Liver (tissue), 3 donors: ENCODE measurements around the gene CHIC2.

Experiments used
- FOXA1 ChIP-seq: IDR thresholded peaks from 2 replicates; pipeline ENCODE4 v1.6.1; 2016; ENCODE audit warnings: antibody characterized with exemption
- JUND ChIP-seq, 2 donors: IDR thresholded peaks; 2 replicates each; pipeline ENCODE4 v1.6.1; 2016; ENCODE audit warnings: antibody characterized with exemption in 2 of 2
- RXRA ChIP-seq, 2 donors: IDR thresholded peaks; 2 replicates each; pipeline ENCODE4 v1.6.1; 2017 to 2018; ENCODE audit warnings: antibody characterized with exemption in 2 of 2, mild to moderate bottlenecking in 1 of 2
- SP1 ChIP-seq: IDR thresholded peaks from 2 replicates; pipeline ENCODE4 v1.6.1; 2018; ENCODE audit warnings: antibody characterized with exemption, mild to moderate bottlenecking
- TAF1 ChIP-seq: conservative IDR thresholded peaks from 2 replicates; pipeline ENCODE4 v1.6.1; 2016; ENCODE audit warnings: antibody characterized with exemption, mild to moderate bottlenecking
- TF ChIP-seq, protein P1 (sequence below): fragments of 150-350 bp; IDR thresholded peaks from 2 replicates; pipeline ENCODE4 v1.5.1; 2017; ENCODE audit warnings: improper control_type of control experiment, low read depth, low read length; ENCODE audit not compliant: missing input control
- TF ChIP-seq, protein P2 (sequence below): IDR thresholded peaks from 2 replicates; pipeline ENCODE4 v1.6.1; 2016; ENCODE audit warnings: antibody characterized with exemption, mild to moderate bottlenecking
- donor health status: healthy.
- donor health status: healthy.

DNA sequence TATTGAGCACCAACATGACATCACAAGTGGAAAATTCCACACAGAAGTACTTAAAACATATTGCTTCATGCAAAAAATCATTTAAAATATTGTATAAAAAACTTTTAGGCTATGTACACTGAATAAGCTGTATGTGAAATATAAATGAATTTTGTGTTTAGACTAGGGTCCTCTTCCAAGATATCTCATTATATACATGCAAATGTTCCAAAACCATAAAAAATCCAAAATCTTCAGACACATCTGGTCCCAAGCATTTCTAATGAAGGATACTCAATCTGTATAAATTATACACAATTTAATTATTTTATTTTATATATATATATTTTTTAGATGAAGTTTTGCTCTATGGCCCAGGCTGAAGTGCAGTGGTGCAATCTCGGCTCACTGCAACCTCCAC is 25.5 kb upstream of the CHIC2 start:
- TF ChIP-seq, protein P1, sequence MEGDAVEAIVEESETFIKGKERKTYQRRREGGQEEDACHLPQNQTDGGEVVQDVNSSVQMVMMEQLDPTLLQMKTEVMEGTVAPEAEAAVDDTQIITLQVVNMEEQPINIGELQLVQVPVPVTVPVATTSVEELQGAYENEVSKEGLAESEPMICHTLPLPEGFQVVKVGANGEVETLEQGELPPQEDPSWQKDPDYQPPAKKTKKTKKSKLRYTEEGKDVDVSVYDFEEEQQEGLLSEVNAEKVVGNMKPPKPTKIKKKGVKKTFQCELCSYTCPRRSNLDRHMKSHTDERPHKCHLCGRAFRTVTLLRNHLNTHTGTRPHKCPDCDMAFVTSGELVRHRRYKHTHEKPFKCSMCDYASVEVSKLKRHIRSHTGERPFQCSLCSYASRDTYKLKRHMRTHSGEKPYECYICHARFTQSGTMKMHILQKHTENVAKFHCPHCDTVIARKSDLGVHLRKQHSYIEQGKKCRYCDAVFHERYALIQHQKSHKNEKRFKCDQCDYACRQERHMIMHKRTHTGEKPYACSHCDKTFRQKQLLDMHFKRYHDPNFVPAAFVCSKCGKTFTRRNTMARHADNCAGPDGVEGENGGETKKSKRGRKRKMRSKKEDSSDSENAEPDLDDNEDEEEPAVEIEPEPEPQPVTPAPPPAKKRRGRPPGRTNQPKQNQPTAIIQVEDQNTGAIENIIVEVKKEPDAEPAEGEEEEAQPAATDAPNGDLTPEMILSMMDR, result no peak
- TF ChIP-seq JUND (IDR thresholded peaks at IDR 0.05) (no peak), TAF1 (no peak), SP1 (no peak), RXRA (IDR thresholded peaks at IDR 0.05) (no peak), FOXA1 (no peak)
- TF ChIP-seq, protein P2, sequence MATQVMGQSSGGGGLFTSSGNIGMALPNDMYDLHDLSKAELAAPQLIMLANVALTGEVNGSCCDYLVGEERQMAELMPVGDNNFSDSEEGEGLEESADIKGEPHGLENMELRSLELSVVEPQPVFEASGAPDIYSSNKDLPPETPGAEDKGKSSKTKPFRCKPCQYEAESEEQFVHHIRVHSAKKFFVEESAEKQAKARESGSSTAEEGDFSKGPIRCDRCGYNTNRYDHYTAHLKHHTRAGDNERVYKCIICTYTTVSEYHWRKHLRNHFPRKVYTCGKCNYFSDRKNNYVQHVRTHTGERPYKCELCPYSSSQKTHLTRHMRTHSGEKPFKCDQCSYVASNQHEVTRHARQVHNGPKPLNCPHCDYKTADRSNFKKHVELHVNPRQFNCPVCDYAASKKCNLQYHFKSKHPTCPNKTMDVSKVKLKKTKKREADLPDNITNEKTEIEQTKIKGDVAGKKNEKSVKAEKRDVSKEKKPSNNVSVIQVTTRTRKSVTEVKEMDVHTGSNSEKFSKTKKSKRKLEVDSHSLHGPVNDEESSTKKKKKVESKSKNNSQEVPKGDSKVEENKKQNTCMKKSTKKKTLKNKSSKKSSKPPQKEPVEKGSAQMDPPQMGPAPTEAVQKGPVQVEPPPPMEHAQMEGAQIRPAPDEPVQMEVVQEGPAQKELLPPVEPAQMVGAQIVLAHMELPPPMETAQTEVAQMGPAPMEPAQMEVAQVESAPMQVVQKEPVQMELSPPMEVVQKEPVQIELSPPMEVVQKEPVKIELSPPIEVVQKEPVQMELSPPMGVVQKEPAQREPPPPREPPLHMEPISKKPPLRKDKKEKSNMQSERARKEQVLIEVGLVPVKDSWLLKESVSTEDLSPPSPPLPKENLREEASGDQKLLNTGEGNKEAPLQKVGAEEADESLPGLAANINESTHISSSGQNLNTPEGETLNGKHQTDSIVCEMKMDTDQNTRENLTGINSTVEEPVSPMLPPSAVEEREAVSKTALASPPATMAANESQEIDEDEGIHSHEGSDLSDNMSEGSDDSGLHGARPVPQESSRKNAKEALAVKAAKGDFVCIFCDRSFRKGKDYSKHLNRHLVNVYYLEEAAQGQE, result no peak
